ENCODE data around the gene SCIN. TPM values are rescaled to one million over a fixed set of nuclear protein-coding genes. Genes with fewer than 3 reads are reported as not detected.

The SCIN gene
- total and polyA plus RNA-seq, 4 donors, result 4.5 to 24.7 (median 11.4) TPM

- DNase-seq (peak in 1 of 3 donors; percentile 9), ATAC-seq (ENCODE audit: insufficient read depth, low FRiP score) (no peak)
- no peaks in the 10 kb centered on the region for H3K36me3 ChIP-seq (ENCODE audit: control insufficient read depth in 4 of 4, insufficient read depth in 4 of 4, low read length in 4 of 4)
- no peaks in the 10 kb centered on the region for H3K27me3 ChIP-seq (ENCODE audit: control insufficient read depth in 3 of 3, insufficient read depth in 3 of 3, low read length in 2 of 3)
- no peak overlapping the region for H3K9ac ChIP-seq (ENCODE audit: insufficient read depth in 1 of 2, low read length in 2 of 2)
- H3K27ac ChIP-seq (ENCODE audit: low read depth in 1 of 2, low read length in 1 of 2), result no peak overlapping the region
- H3K4me3 ChIP-seq, result no peak overlapping the region
- no peaks in the 10 kb centered on the region for H3K9me3 ChIP-seq (ENCODE audit: control insufficient read depth in 4 of 4, insufficient read depth in 3 of 4, low read length in 3 of 4)
- H3K4me1 ChIP-seq (ENCODE audit: control insufficient read depth in 5 of 5, insufficient read depth in 5 of 5, low read length in 5 of 5), result peaks cover 0 to 11% (median 0%) of the 10 kb centered on the region in 5 donors
- no peak for TF ChIP-seq CTCF (IDR thresholded peaks at IDR 0.05; ENCODE audit: control extremely low read depth, extremely low read depth)
Observed at GRCh38 chr7:12649348-12649747, 78.8 kb downstream of the SCIN start.

GRCh38 chr7:12650080-12650479, 79.6 kb downstream of the SCIN start:
- no peaks in the 10 kb centered on the region for H3K36me3 ChIP-seq (ENCODE audit: control insufficient read depth in 4 of 4, insufficient read depth in 4 of 4, low read length in 4 of 4)
- 76 to 85% methylated on average over 2 of the region's 2 CpGs for WGBS, 2 donors
- H3K27ac ChIP-seq (ENCODE audit: low read depth in 1 of 2, low read length in 1 of 2), result no peak overlapping the region
- H3K27me3 ChIP-seq (ENCODE audit: control insufficient read depth in 3 of 3, insufficient read depth in 3 of 3, low read length in 2 of 3), result no peaks in the 10 kb centered on the region
- ATAC-seq (ENCODE audit: insufficient read depth, low FRiP score), result no peak
- TF ChIP-seq CTCF (IDR thresholded peaks at IDR 0.05; ENCODE audit: control extremely low read depth, extremely low read depth), result no peak
- no peak overlapping the region for H3K9ac ChIP-seq (ENCODE audit: insufficient read depth in 1 of 2, low read length in 2 of 2)
- DNase-seq, result peak in 1 of 3 donors; percentile 23
- H3K4me3 ChIP-seq, result no peak overlapping the region
- H3K9me3 ChIP-seq (ENCODE audit: control insufficient read depth in 4 of 4, insufficient read depth in 3 of 4, low read length in 3 of 4), result no peaks in the 10 kb centered on the region
- peaks cover 0 to 11% (median 0%) of the 10 kb centered on the region in 5 donors for H3K4me1 ChIP-seq (ENCODE audit: control insufficient read depth in 5 of 5, insufficient read depth in 5 of 5, low read length in 5 of 5)

- 87 to 95% methylated on average over 3 of the region's 3 CpGs for WGBS, 2 donors
- Histone ChIP-seq H3K9ac (ENCODE audit: insufficient read depth in 1 of 2, low read length in 2 of 2) (no peak overlapping the region), H3K27ac (ENCODE audit: low read depth in 1 of 2, low read length in 1 of 2) (no peak overlapping the region), H3K27me3 (ENCODE audit: control insufficient read depth in 3 of 3, insufficient read depth in 3 of 3, low read length in 2 of 3) (no peaks in the 10 kb centered on the region), H3K36me3 (ENCODE audit: control insufficient read depth in 4 of 4, insufficient read depth in 4 of 4, low read length in 4 of 4) (no peaks in the 10 kb centered on the region), H3K4me3 (no peak overlapping the region), H3K4me1 (ENCODE audit: control insufficient read depth in 5 of 5, insufficient read depth in 5 of 5, low read length in 5 of 5) (peaks cover 0 to 11% (median 0%) of the 10 kb centered on the region in 5 donors), H3K9me3 (ENCODE audit: control insufficient read depth in 4 of 4, insufficient read depth in 3 of 4, low read length in 3 of 4) (no peaks in the 10 kb centered on the region)
- DNase-seq (no peak), ATAC-seq (ENCODE audit: insufficient read depth, low FRiP score) (no peak)
- TF ChIP-seq CTCF (IDR thresholded peaks at IDR 0.05; ENCODE audit: control extremely low read depth, extremely low read depth), result no peak
Observed at GRCh38 chr7:12653110-12653509, 82.6 kb downstream of the SCIN start.

- peak in 1 of 3 donors; percentile 17 for DNase-seq
- peaks cover 0 to 10% (median 0%) of the 10 kb centered on the region in 5 donors for H3K4me1 ChIP-seq (ENCODE audit: control insufficient read depth in 5 of 5, insufficient read depth in 5 of 5, low read length in 5 of 5)
- no peaks in the 10 kb centered on the region for H3K36me3 ChIP-seq (ENCODE audit: control insufficient read depth in 4 of 4, insufficient read depth in 4 of 4, low read length in 4 of 4)
- H3K4me3 ChIP-seq, result no peak overlapping the region
- WGBS, 2 donors, result 76 to 80% methylated on average over 2 of the region's 2 CpGs
- no peak for ATAC-seq (ENCODE audit: insufficient read depth, low FRiP score)
- no peak overlapping the region for H3K27ac ChIP-seq (ENCODE audit: low read depth in 1 of 2, low read length in 1 of 2)
- no peaks in the 10 kb centered on the region for H3K27me3 ChIP-seq (ENCODE audit: control insufficient read depth in 3 of 3, insufficient read depth in 3 of 3, low read length in 2 of 3)
- H3K9ac ChIP-seq (ENCODE audit: insufficient read depth in 1 of 2, low read length in 2 of 2), result no peak overlapping the region
- no peaks in the 10 kb centered on the region for H3K9me3 ChIP-seq (ENCODE audit: control insufficient read depth in 4 of 4, insufficient read depth in 3 of 4, low read length in 3 of 4)
- TF ChIP-seq CTCF (IDR thresholded peaks at IDR 0.05; ENCODE audit: control extremely low read depth, extremely low read depth), result no peak
Observed at GRCh38 chr7:12653518-12653917, 83.0 kb downstream of the SCIN start.

All from lung (tissue), 12 donors.